ENCODE data around the gene ERBB2.

ERBB2 gene

DNA sequence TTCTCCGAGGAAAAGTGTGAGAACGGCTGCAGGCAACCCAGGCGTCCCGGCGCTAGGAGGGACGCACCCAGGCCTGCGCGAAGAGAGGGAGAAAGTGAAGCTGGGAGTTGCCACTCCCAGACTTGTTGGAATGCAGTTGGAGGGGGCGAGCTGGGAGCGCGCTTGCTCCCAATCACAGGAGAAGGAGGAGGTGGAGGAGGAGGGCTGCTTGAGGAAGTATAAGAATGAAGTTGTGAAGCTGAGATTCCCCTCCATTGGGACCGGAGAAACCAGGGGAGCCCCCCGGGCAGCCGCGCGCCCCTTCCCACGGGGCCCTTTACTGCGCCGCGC, at the start of gene ERBB2:
Gene ERBB2, plus strand, starts transcription at position 247 of the 330 bp plus-strand sequence. CDS start 175 bp downstream, outside the sequence.
- no peak for DNase-seq

GRCh38 chr17:39650121-39650579, 49.7 kb upstream of the ERBB2 start:
- DNase-seq = no peak

- DNase-seq = no peak
These were observed 47.8 kb upstream of the ERBB2 start for GRCh38 chr17:39651923-39652586.

DNA sequence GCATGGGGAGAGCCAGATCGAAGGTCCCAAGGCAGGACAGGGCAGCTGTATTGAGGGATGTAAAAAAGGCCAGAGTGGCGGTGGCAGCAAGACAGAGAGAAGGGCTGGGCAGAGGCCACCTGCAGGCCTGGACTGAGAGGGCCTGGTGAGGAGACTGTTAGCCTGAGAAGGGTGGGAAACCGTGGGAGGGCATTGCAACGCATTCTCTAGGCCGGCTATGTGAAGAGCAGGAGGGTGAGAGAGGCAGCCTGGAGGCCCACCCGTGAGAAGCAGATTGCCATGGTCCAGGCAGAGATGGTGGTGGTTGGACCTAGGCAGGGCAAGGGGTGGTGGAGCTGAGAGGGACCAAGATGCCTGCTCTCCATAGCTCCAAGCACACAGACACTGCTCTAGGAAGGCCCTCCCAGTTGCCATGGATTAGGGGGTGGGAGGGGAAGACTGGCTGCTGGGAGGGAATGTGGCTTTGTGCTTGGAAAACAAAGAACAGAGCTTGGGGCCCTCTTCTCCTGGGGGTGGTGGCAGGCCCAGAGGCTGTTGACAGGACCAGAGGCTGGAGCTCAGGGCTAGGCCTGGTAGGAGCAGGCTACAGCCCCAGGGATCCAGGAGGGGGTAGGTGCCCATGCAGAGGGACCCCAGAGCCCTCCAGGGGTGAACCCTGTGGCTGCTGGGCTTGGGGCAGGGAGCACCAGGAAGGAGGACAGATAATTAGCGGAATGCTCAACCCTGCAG, 47.1 kb upstream of the ERBB2 start:
- no peak for DNase-seq

GRCh38 chr17:39653316-39653661, 46.6 kb upstream of the ERBB2 start:
- DNase-seq = no peak

GRCh38 chr17:39653662-39654331, 46.1 kb upstream of the ERBB2 start:
- DNase-seq = peak; percentile 9

DNA sequence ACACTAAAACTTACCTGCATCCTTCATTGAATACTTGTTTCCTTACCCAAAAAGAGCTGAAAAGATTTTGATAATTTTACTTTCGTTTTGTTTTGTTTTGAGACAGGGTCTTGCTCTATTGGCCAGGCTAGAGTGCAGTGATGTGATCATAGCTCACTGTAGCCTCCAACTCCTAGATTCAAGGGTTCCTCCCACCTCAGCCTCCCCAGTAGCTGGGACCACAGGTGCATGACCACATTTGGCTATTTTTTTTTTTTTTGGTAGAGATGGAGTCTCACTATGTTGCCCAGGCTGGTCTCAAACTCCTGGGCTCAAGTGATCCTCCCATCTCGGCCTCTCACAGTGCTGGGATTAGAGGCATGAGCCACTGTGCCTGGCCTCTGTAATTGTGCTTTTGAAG, 44.8 kb upstream of the ERBB2 start:
- DNase-seq = no peak

DNA sequence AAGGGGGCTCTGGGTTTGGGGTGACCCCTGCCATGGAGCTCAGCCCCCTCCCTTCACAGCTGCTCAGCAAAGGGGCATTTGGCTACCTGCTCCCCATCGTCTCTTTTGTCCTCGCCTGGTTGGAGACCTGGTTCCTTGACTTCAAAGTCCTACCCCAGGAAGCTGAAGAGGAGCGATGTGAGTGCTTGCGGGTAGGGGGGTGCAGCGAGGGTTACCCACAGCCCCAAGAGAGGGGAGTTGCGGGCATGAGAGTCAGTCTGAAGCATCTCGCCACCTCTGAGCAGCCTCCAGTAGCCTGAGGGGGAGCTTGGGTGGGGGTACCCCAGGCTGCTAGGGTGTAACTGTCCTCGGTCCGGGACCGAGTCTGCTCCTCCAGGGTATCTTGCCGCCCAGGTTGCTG, 41.5 kb upstream of the ERBB2 start:
- DNase-seq = no peak

DNA sequence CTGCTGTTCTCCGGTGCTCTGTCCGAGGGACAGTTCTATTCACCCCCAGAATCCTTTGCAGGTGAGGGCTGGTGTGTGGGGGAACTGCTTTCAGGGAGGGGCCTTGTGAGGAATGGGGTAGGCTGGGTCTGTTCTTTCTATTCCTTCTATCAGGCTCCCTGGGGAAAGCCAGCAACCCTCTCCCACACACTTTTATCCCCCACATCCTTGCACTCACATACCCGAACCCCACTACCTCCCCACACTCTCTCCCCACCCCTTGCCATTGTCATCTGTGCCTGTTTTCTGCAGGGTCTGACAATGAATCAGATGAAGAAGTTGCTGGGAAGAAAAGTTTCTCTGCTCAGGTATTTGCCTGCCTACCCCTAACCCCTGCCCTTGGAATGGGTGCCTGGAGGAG, 41.1 kb upstream of the ERBB2 start:
- no peak for DNase-seq

GRCh38 chr17:39659279-39660010, 40.4 kb upstream of the ERBB2 start:
- DNase-seq = no peak

- no peak for DNase-seq
These were observed 39.9 kb upstream of the ERBB2 start for GRCh38 chr17:39660011-39660360.

DNA sequence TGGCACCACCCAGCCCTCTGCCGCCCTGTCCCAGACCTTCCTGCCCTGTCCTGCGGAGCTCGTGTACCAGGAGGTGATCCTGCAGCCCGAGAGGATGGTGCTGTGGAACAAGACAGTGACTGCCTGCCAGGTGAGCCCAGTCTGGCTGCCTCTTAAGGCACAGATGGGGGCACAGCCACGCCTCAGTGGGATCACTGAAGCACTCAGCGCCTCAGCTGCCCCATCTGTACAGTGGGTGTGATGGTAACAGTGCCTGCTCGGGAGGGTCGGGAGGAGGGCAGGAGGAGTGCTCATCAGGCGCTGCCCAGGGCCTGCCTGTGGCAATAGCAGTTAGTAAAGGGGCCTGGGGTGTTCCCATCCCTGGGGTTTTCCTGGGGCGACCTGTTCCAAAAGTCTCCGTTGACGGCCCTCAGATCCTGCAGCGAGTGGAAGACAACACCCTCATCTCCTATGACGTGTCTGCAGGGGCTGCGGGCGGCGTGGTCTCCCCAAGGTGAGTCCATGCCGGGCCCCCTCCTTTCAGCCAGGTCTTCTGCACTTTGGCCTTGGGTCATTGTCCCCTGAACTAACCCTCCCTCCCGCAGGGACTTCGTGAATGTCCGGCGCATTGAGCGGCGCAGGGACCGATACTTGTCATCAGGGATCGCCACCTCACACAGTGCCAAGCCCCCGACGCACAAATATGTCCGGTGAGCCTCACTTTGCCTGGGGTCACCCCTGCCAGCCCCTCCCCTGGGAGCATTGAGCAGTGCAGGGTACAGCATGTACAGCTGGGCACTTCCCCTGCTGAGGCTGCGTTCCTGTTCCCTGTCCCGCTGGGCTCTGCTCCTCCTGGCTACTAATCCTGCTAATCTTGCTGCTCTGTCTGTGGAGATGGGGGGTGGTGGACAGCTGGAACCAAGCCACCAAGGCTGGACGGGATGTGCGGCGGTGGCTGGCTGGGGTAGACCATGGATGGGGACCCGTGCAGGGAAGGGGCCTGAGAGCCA, 39.2 kb upstream of the ERBB2 start:
- DNase-seq = no peak

GRCh38 chr17:39661744-39662541, 37.9 kb upstream of the ERBB2 start:
- no peak for DNase-seq

GRCh38 chr17:39662551-39663339, 37.1 kb upstream of the ERBB2 start:
- DNase-seq = no peak

- DNase-seq = no peak
These were observed 36.5 kb upstream of the ERBB2 start for GRCh38 chr17:39663340-39663687.

- DNase-seq = no peak
These were observed 35.9 kb upstream of the ERBB2 start for GRCh38 chr17:39663688-39664580.

GRCh38 chr17:39664581-39665561, 35.0 kb upstream of the ERBB2 start, which contains the start of gene TCAP:
Gene TCAP, plus strand, starts transcription at chr17:39665349. Its CDS starts 11 bp downstream, at chr17:39665360.
- no peak for DNase-seq

DNA sequence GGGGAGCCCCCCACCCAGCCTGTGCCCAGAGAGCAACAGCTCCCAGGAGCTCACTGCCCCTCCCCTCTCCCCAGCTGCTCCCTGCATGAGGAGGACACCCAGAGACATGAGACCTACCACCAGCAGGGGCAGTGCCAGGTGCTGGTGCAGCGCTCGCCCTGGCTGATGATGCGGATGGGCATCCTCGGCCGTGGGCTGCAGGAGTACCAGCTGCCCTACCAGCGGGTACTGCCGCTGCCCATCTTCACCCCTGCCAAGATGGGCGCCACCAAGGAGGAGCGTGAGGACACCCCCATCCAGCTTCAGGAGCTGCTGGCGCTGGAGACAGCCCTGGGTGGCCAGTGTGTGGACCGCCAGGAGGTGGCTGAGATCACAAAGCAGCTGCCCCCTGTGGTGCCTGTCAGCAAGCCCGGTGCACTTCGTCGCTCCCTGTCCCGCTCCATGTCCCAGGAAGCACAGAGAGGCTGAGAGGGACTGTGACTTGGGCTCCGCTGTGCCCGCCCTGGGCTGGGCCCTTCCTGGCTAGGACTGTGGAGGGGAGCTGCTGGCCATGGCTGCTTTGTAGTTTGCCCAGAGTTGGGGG, 34.1 kb upstream of the ERBB2 start:
- DNase-seq = peak; percentile 46
